ENCODE results near the gene BRCA2. TPM values are rescaled to one million over a fixed set of nuclear protein-coding genes. Genes with fewer than 3 reads are reported as not detected.

BRCA2 gene
- total RNA-seq, 1 donor from 2014 or later, result 2.1 TPM

DNA sequence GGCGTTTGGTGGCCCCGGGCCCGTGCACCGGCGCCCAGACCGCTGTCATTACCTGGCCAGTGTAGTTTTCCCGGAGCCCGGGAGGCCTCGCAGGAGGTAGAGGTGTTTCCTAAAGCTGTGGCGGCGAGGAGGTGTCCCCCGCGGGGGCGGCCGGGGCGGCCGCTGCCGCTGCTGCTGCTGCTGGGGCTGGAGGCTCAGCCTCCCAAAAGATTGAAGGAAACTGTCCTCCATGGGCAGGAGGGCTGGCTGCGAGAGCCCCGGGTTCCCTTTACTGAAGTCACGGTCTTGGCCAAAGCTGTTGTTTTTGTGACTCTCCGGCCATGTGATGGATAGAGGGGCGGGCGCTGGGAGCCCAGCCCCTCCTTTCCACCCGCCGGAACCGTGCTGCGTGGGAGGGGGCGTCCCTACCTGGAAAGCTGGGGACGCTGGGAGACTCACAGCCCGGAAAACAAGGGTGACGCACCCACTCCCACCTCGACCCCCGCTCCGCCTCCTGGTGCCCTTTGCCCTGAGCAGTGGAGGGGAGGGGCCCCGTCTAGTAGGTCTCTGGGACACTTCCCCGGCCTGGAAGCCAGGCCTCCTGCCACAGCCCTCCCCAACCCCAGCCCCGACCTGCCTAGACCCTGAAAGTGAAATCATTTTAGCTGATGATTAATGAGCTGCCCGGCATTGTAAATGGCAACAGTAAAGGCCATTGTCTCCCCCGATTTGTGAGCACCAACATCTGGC, 112.7 kb downstream of the BRCA2 start, which contains the start of gene N4BP2L1:
TSS of gene N4BP2L1 (minus strand) at position 279 of the 729 bp plus-strand sequence. CDS start at position 231, 48 bp downstream.
- DNase-seq (ENCODE audit: low spot score), result peak; percentile 79

DNA sequence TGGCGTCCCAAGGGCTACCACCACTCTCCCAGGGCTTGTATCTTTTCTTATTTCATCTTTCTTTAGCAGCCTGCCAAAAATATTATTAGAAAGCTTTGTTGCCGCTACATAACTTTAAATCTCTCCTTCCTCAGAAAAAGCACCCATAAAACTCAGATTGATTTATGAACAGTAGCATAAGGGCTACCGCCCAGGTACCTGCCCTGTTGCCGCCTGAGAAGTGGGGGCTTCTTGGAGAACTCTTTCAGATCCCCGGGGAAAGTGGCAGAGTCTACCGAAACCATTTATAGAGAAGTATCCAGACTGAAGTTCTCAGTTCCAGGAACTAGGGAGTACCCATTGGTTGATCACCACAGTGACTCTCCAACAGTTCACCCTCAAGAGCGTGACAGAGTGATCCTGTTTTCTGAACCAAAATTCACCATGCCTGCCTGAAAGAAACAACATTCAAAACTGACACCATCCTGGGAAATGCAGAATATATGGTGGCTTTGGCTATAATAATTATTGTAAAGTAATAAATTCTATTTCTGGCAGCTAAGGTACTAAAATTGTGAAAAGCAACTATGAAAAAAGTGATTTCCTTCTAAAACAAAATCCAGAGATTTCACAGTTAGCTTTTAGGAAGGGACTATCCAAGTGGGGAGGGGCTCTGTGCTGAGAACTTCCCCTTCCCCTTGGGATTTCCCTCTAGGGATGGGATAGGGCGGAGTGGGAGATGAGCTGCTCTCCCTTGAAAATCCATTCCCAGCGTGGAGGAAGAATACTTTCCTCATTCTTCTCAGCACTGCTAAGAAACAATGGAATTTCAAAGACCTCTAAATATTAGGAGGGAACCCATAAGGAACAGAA, 113.5 kb downstream of the BRCA2 start:
- DNase-seq (ENCODE audit: low spot score), result no peak

DNA sequence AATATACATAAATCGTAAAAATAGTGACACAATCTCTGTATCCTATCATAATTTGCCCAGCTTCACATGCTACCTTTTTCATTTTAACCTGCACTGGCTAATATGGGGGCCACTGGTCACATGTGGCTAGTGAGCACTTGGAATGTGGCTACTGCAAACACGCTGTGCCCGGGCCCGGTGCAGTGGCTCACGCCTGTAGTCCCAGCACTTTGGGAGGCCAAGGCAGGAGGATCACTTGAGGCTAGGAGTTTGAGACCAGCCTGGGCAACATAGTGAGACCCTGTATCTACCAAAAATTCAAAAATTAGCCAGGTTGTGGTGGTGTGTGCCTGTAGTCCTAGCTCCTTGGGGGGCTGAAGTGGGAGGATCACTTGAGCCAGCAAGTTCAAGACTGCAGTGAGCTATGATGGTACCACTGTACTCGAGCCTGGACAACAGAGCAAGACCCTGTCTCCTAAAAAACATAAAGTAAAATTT, 114.2 kb downstream of the BRCA2 start:
- no peak for DNase-seq (ENCODE audit: low spot score)

DNA sequence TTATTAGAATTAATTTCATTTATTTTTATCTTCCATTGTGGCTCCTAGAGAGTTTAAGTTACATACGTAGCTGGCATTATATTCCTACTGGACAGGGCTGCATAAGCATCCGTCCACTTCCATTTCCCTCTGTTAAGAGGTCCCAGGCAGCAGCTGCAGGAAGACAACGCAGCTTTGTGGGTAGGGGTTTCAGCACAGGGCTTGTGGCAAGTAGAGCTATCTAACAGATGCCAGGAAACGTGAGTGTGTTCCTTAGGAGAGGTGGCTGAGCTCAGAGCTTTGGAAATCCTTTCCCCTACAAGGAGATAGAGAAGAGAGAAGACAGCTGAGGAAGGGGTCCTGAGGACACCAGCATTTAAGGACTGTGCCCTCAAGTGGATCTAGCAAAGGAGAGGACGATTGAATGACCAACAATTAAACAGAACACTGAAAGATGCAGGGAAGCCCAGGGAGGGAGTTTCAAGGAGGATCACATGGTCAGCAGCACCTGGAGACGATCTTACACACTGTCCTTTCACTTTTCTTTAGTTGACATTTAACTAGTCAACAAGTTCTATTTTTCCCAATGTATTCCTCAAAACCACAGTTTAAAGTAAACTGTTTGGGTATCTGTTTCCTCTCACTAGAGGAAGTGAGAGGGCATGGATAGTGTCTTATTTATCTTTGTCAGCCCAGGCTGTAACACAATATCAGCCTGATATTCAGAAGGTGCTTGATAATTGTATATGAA, 114.9 kb downstream of the BRCA2 start:
- DNase-seq (ENCODE audit: low spot score), result no peak

DNA sequence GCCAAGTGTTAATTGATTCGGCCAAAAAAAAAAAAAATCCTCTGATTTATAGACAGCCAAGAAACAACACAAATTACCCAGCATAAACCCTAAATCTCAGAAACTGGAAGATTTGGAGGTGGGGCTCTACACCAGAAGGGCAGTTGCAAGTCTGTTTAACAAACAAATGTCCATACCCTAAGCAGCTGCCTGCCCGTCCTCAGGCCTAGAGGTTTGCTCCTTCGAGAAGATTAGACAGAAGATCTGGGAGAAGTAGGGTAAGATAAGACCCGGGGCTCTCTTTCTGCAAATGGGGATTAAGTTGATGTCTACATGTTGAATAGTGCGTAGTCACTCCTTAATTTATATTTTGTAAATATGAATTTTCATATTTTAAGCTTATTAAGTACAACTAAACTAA, 116.1 kb downstream of the BRCA2 start:
- DNase-seq (ENCODE audit: low spot score), result no peak

DNA sequence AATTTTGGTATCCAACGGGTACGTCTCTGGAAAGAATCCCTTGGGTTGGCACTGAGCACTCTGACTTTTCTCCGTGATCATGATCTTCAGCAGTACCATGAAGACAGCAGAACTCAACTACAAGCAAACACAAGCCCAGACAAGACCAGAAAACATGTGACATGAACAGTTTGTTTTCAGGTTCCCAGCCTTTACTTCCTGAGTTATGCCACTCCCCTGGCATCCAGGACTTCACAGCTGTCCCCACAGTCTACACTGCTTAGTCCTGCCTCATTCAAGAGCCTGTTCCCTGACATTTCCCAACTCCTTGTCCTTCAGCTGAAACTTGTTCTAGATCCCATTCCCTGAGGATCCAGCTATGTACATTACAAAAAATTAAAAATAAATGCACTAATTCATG, 117.5 kb downstream of the BRCA2 start:
- no peak for DNase-seq (ENCODE audit: low spot score)

DNA sequence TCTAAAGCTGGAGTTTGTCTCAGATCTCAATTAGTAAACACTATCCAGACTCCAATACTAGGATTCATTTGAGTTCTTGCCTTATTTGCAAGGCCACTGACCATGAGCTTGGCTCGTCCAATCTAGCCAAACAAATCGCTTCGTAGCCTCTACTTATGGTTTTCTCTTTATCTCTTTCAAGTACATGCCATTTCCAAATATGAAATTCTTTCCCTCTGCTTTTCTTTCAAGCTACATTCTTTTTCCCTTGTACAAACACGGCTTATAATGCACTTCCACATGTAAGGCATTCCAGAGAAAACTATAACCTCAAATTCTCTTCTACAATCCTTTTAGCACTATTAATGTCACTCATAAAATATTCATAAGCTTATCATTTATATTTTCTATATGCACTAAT, 123.6 kb downstream of the BRCA2 start:
- no peak for DNase-seq (ENCODE audit: low spot score)

DNA sequence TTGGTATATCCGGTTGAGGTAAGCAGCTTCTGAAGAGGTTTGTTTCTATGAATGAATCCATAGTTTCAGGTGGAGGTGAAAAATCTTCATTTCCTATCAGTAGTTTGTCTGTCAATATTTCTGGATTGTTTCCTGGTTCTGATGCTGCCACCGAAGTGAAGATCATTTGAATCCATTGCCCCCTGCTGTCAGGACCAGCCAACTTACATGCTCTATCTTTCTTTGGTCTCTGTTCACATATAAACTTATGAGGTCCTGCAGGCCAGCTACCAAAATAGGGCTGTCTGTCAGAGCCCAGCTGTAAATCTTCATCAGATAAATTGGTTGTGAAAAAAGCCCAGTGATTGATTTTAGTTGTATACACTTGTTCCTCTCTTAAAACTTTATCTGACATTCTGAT, 127.8 kb downstream of the BRCA2 start:
- DNase-seq (ENCODE audit: low spot score), result no peak

DNA sequence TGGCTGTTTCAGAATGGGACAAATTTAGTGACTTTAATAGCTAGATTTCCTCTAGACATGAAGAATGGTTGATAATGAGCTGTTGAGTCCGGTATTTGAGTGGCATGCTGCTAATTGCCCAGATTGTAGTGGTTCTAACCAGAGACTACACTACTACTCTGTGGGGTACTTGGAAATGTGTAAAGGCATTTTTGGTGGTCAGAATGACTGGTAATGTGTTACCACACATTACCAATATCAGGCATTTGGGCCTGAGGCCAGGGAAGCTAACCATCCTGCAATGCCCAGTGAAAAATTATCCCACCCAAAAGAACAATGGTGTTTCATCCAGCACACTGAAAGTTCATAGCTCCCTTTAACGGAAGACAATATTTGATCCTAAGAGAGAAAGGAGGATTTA, 130.2 kb downstream of the BRCA2 start:
- no peak for DNase-seq (ENCODE audit: low spot score)

DNA sequence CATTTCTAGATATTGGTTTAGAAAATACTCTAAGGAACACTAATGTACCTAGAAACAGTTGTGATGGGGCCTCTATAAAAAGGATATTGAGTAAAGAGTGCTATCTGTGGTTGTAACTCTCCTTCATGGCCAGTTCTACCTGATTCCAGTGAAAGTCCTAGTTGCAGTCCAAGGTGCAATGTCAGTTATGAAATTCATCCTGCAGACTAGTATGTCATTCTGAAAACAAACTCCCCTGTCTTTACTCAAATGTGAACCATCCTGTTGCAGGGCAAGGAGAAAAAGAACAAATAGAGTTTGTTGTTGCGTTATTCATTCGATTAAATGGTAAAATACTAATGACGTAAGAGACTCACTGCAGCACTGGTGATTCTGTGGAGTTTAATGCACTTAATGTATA, 130.9 kb downstream of the BRCA2 start:
- no peak for DNase-seq (ENCODE audit: low spot score)

DNA sequence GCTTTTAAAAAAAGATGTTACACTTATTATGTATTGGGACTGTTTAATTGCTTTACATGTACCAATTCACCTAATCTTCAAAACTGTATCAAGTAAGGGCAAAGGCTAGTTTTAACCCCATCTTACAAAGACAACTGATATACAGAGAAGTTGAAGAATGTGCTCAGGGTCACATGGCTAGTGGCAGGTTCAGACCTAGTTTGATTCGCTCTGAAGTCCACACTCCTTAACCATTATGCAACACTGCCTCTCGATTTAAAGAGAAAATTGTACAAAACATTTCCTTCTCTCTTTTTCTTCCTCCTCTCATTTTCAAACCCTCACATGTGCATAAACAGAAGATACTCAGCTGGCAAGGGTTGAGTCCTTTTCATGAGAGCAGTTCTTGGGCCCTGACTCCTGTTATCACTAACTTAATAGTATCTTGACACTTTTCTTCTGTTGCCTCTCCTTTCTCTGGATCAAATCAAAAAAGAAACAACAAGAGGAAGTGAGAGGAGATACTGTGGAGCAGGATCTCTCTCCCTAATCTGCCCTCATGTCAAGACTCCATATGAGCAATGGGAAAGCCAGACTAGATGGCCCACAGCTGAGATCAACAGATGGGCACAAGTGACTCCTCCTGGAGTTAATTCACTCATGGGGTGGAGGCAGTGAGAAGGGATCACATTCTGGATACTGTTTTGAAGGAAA, 131.6 kb downstream of the BRCA2 start:
- DNase-seq (ENCODE audit: low spot score), result no peak

DNA sequence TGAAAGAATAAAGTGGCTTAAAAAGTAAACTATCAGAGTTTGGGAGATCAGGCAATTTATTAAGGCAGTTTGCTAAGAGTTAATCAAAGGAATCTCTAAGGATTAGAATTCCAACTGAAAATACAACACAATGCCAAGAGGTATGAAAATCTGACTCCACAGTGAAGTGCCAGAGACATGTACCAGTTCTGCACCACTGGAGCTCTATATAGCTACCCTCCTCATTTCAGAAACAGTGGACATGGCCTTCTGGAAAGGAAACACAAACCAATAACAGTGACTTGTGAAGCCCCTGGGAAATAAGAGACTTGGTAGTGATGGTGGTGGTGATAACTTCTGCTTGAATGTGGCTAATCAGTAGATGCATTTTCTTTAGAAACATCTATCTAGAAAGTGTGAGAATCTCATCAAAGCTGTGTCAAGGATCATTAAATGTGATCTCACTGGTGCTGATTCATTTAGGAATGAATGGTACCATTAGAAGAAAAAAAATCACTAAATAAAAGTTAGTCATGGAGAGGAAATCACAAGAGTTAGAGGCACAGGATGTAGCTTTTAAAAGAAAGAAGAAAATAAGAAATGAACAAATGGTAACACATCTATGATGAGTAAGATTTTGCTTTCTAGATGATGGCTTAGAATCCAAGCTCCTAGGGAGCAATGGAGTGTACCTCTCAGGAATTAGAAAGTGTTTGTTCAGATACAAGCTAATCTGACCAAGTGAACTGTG, 132.8 kb downstream of the BRCA2 start:
- DNase-seq (ENCODE audit: low spot score), result no peak

DNA sequence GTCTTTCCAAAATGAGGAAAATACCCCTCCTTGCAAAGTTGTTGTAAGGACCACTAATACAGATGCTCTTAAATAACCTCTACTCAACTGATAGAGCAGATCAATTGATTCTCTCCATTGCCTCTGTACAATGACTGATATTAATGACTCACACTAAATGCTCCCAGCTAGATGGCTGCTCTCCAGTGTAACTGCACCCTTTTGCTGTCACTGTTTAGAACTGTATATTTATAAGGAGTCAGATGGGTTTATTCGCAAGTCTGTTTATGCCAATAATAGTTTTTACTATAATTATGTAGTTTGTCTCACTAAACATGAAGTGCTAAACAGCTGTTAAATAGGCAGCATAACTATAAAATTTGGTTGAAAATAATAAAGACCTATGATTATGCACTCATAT, 133.7 kb downstream of the BRCA2 start:
- no peak for DNase-seq (ENCODE audit: low spot score)

Other genes with a start within 250 kb of the BRCA2 start
- gene ZAR1L, start 145 bp upstream of the BRCA2 start, total RNA-seq, result not detected
- gene N4BP2L1, start 112.6 kb downstream of the BRCA2 start, total RNA-seq, result 15.0 TPM
- 245 TPM for gene N4BP2L2, start 223.3 kb downstream of the BRCA2 start, total RNA-seq

Measured in ureter (tissue), 1 donor.